Uterus (tissue), 2 donors: ENCODE results near the gene MAPT.

ENCODE experiments used
- POLR2A ChIP-seq, 2 donors: fragments of 450-650 bp; IDR thresholded peaks; one replicate each; pipeline ENCODE4 v1.6.1; 2016; ENCODE audit warnings: antibody characterized with exemption in 2 of 2, mild to moderate bottlenecking in 1 of 2, moderate library complexity in 1 of 2
- TF ChIP-seq, protein P1 (sequence below), 4 experiments: fragments of 200-600 bp in 2 of 4; fragments of 450-650 bp in 2 of 4; sonication (generic) in 2 of 4; IDR thresholded peaks; one replicate each; pipeline ENCODE4 v1.5.1; 2016 to 2019; ENCODE audit warnings: antibody characterized with exemption in 4 of 4, mild to moderate bottlenecking in 2 of 4, moderate library complexity in 1 of 4

DNA sequence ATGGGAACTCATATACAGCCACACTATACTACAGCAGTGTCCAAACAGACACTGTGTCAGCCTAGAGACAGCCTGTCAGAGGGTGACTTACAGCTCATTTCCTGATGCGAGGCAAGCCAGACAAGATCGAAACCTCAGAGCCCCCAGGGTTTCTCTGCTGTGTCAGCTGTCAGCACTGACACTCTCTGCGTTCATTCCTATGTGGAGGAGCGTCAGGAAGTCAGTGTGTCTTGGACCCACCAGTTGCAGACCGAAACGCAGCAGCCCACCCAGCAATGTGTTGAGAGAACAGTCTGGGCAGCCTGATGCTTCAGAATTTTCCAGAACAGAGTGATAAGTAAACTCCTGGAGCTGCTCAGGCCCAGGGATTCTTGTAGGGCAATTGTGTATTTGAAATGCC, 20.6 kb upstream of the MAPT start:
- TF ChIP-seq, protein P1, sequence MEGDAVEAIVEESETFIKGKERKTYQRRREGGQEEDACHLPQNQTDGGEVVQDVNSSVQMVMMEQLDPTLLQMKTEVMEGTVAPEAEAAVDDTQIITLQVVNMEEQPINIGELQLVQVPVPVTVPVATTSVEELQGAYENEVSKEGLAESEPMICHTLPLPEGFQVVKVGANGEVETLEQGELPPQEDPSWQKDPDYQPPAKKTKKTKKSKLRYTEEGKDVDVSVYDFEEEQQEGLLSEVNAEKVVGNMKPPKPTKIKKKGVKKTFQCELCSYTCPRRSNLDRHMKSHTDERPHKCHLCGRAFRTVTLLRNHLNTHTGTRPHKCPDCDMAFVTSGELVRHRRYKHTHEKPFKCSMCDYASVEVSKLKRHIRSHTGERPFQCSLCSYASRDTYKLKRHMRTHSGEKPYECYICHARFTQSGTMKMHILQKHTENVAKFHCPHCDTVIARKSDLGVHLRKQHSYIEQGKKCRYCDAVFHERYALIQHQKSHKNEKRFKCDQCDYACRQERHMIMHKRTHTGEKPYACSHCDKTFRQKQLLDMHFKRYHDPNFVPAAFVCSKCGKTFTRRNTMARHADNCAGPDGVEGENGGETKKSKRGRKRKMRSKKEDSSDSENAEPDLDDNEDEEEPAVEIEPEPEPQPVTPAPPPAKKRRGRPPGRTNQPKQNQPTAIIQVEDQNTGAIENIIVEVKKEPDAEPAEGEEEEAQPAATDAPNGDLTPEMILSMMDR (IDR thresholded peaks at IDR 0.05), result no peak
- no peak for TF ChIP-seq POLR2A (IDR thresholded peaks at IDR 0.05)
